ENCODE data around the gene PIGU. TPM values are rescaled to one million over a fixed set of nuclear protein-coding genes. Genes with fewer than 3 reads are reported as not detected.
A peak's percentile ranks its signal among the peaks of the same experiment; 100 is the strongest.
"Not testable (repeated sequence)": the region's sequence is repeated elsewhere in the genome, so short reads cannot be mapped to it uniquely, and the experiment has no call there.

The PIGU gene
- total RNA-seq, 1 donor from 2014 or later: 46.2 TPM

DNA sequence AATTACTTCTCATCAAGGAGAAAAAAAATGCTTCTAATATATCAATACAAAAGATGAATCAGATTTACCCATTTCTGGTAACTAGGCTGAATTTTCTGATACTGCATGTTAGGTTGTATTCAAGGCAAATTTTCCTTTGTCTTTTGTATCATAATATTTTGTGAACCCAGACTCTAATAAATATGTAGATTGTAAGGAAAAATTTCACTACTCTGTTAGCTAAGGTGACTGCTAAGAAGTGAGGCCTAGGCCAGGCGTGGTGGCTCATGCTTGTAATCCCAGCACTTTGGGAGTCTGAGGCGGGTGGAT is 40.0 kb upstream of the PIGU start:
- H3K9me3 Mint-ChIP-seq: no peaks in the 10 kb centered on the region
- TF ChIP-seq, protein P1, sequence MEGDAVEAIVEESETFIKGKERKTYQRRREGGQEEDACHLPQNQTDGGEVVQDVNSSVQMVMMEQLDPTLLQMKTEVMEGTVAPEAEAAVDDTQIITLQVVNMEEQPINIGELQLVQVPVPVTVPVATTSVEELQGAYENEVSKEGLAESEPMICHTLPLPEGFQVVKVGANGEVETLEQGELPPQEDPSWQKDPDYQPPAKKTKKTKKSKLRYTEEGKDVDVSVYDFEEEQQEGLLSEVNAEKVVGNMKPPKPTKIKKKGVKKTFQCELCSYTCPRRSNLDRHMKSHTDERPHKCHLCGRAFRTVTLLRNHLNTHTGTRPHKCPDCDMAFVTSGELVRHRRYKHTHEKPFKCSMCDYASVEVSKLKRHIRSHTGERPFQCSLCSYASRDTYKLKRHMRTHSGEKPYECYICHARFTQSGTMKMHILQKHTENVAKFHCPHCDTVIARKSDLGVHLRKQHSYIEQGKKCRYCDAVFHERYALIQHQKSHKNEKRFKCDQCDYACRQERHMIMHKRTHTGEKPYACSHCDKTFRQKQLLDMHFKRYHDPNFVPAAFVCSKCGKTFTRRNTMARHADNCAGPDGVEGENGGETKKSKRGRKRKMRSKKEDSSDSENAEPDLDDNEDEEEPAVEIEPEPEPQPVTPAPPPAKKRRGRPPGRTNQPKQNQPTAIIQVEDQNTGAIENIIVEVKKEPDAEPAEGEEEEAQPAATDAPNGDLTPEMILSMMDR (conservative IDR thresholded peaks at IDR 0.05): no peak
- no peak overlapping the region for H3K27ac Mint-ChIP-seq
- DNase-seq (ENCODE audit: extremely low spot score, unreplicated experiment): no peak
- H3K4me1 Mint-ChIP-seq (ENCODE audit: unreplicated experiment): peaks cover 9% of the 10 kb centered on the region
- no peak overlapping the region for H3K4me3 Mint-ChIP-seq
- H3K27me3 Mint-ChIP-seq: no peaks in the 10 kb centered on the region
- peaks cover 51% of the 10 kb centered on the region for H3K36me3 Mint-ChIP-seq

DNA sequence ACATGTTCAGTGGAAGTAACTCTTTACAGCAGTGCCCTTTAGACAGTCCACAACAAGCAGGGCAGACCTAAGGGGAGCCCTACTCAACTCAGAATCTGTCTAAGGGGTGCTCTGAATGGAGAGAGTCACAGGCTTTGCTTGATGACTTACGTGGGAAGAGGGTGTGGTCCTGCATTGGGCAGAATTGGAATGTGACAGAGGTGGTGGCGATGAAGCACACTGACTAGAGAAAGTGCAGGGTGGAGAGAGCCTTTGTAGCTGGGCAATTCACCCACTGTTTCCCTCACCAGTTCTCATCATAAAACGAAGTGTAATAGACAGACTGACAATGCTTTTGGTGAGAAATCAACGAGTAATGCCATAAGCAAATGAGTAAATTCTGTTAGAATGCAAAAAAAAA is 38.5 kb upstream of the PIGU start:
- Mint-ChIP-seq H3K9me3 (no peaks in the 10 kb centered on the region), H3K27me3 (peaks cover 8% of the 10 kb centered on the region), H3K4me1 (ENCODE audit: unreplicated experiment) (peaks cover 14% of the 10 kb centered on the region), H3K36me3 (peaks cover 49% of the 10 kb centered on the region), H3K27ac (peak overlapping the region; percentile 64), H3K4me3 (no peak overlapping the region)
- TF ChIP-seq, protein P1 (conservative IDR thresholded peaks at IDR 0.05): no peak
- no peak for DNase-seq (ENCODE audit: extremely low spot score, unreplicated experiment)

DNA sequence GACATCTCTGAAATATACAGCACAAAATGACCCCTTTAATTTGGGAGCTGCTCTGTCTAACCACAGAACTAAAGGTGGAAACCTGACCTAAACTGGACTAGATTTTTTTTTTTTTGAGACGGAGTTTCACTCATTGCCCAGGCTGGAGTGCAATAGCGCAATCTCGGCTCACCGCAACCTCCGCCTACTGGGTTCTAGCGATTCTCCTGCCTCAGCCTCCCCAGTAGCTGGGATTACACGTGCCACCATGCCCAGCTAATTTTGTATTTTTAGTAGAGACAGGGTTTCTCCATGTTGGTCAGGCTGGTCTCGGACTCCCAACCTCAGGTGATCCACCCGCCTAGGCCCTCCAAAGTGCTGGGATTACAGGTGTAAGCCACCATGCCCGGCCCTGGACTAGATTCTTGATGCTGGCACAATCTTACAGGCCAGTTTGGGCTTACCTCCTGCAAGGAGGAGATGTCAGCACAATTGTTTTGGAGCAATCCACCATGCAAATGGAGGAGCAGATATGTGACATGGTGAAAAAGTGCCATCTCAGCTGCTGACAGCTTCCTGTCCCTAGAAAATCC is 37.1 kb upstream of the PIGU start:
- DNase-seq (ENCODE audit: extremely low spot score, unreplicated experiment); H3K4me3 Mint-ChIP-seq; H3K9me3 Mint-ChIP-seq; H3K27ac Mint-ChIP-seq: not testable (repeated sequence)
- peaks cover 40% of the 10 kb centered on the region for H3K36me3 Mint-ChIP-seq
- peaks cover 11% of the 10 kb centered on the region for H3K27me3 Mint-ChIP-seq
- peaks cover 18% of the 10 kb centered on the region for H3K4me1 Mint-ChIP-seq (ENCODE audit: unreplicated experiment)

DNA sequence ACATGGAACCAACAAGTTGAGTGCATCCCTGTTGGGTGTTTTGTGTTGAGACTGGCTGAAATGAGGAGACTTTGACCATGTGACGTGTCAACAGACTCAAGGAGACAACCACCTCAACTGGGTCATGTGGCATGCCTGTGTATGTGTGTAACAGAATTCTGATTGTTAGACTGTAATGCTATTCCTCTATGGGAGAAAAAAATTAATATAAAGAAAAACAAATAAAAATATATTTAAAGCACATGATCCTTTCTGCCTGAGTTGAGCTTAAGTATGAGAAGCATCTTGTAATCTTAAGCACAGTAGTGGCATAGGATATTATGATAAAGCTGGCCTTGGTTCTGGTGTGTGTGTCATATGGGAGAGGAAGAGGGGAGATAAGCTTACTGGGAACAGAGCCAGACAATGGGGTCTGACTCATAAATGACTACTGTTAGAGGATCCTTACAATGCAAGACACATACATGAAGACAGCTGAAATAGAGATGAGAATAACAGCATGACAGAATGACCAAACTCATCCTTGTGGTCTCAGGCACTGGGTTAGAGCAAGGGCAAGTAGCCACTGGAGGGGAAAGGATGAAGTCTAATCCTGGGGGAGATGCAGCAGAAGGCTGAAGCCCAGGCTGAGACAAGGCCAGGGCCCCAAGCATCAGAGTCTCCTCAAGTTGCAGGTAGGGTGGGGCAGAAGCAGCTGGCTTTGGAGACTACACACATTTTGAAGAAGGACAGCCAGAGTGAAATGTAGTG is 36.5 kb upstream of the PIGU start:
- no peak for DNase-seq (ENCODE audit: extremely low spot score, unreplicated experiment)
- Mint-ChIP-seq H3K9me3 (no peaks in the 10 kb centered on the region), H3K27ac (peak overlapping the region; percentile 91)

DNA sequence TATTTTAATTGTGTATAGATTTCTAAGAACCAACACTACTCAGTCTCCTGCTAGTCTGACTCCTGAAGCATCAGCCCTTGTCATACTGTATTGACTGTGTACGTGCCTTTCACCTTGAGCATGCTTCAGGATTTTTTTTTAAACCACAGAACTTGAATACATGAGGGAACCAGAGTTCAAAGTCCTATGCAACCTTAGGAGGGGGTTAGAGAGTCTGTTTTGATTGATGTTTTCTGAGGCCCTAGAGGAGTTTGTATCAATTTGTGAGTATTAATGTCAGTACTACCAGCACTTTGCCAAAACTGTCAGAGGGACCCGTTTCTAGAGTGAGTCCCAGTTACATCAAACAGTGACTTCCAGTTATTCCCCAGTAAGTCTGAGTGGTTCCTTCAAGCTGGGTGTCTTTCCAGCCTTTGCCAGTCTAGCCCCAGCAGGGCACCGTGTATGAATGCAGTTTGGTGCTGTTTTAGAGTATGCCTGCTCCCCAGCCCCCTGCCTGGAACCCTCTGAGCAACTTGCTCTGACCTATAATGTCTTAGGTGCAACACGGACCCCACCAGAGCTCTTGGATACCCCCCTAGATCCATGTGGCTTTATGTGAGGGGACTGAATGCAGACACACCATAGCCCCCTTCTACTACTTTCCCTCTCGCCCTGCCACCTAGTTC is 35.8 kb upstream of the PIGU start:
- peak overlapping the region; percentile 55 for H3K4me3 Mint-ChIP-seq
- H3K27ac Mint-ChIP-seq: peak overlapping the region; percentile 91
- peaks cover 27% of the 10 kb centered on the region for H3K4me1 Mint-ChIP-seq (ENCODE audit: unreplicated experiment)
- H3K36me3 Mint-ChIP-seq: peaks cover 32% of the 10 kb centered on the region
- H3K9me3 Mint-ChIP-seq: no peaks in the 10 kb centered on the region
- no peak for DNase-seq (ENCODE audit: extremely low spot score, unreplicated experiment)
- TF ChIP-seq, protein P1 (conservative IDR thresholded peaks at IDR 0.05): no peak
- H3K27me3 Mint-ChIP-seq: peaks cover 11% of the 10 kb centered on the region

More for the DNA sequence above, 36.5 kb upstream of the PIGU start:
- peaks cover 35% of the 10 kb centered on the region for H3K36me3 Mint-ChIP-seq
- peak overlapping the region; percentile 29 for H3K4me3 Mint-ChIP-seq
- peaks cover 11% of the 10 kb centered on the region for H3K27me3 Mint-ChIP-seq
- TF ChIP-seq, protein P1 (conservative IDR thresholded peaks at IDR 0.05): no peak
- H3K4me1 Mint-ChIP-seq (ENCODE audit: unreplicated experiment): peaks cover 22% of the 10 kb centered on the region
